MM.1S (cell line): ENCODE measurements around the gene TMEM81.

Experiments
- EZH2 ChIP-seq: fragments of 300-600 bp; sonication (generic); optimal IDR thresholded peaks from 2 replicates; pipeline ENCODE3; 2017; ENCODE audit warnings: low read depth, mild to moderate bottlenecking, antibody characterized with exemption, low read length, mixed read lengths
- EZH2phosphoT487 ChIP-seq: fragments of 300-600 bp; sonication (generic); IDR thresholded peaks from 2 replicates; pipeline ENCODE4 v1.6.1; 2018; ENCODE audit warnings: antibody characterized with exemption, low read length
- TF ChIP-seq, protein P1 (sequence below): fragments of 300-600 bp; sonication (generic); IDR thresholded peaks from 2 replicates; pipeline ENCODE4 v1.5.1; 2016; ENCODE audit warnings: antibody characterized with exemption, low read length, mixed read lengths

DNA sequence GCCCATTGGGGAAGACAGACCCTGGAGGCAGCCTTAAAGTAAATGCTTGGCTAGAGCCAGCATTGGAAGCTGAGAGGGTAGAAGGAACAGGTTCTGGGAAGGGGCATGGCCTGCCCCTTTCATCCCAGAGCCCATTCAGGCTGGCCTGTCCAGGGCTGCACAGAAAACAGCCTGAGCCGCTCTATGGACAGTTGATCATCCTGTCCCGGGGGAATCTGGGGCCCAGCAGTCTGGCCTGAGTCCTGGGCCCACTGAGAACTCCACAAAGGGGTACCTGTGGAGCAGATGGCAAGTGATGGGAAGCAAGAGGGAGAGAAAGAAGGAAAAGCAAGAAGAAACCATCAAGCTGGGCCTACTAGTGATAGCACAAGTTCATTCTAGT, 13.2 kb downstream of the TMEM81 start:
- TF ChIP-seq EZH2 (no peak), EZH2phosphoT487 (no peak)
- TF ChIP-seq, protein P1, sequence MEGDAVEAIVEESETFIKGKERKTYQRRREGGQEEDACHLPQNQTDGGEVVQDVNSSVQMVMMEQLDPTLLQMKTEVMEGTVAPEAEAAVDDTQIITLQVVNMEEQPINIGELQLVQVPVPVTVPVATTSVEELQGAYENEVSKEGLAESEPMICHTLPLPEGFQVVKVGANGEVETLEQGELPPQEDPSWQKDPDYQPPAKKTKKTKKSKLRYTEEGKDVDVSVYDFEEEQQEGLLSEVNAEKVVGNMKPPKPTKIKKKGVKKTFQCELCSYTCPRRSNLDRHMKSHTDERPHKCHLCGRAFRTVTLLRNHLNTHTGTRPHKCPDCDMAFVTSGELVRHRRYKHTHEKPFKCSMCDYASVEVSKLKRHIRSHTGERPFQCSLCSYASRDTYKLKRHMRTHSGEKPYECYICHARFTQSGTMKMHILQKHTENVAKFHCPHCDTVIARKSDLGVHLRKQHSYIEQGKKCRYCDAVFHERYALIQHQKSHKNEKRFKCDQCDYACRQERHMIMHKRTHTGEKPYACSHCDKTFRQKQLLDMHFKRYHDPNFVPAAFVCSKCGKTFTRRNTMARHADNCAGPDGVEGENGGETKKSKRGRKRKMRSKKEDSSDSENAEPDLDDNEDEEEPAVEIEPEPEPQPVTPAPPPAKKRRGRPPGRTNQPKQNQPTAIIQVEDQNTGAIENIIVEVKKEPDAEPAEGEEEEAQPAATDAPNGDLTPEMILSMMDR: no peak
